Liver (tissue), 3 donors: ENCODE results near the gene COPS2.

Experiments used
- ATF3 ChIP-seq: IDR thresholded peaks from 2 replicates; pipeline ENCODE4 v1.6.1; 2016; ENCODE audit warnings: antibody characterized with exemption
- CTCF ChIP-seq: fragments of 150-350 bp; IDR thresholded peaks from 2 replicates; pipeline ENCODE4 v1.5.1; 2017; ENCODE audit warnings: improper control_type of control experiment, low read depth, low read length; ENCODE audit not compliant: missing input control
- EGR1 ChIP-seq, 2 donors: IDR thresholded peaks; 2 replicates each; pipeline ENCODE4 v1.6.1; 2016 to 2018; ENCODE audit warnings: antibody characterized with exemption in 2 of 2, low read depth in 2 of 2
- RAD21 ChIP-seq, 2 donors: IDR thresholded peaks; 2 replicates each; pipeline ENCODE4 v1.6.1; 2016; ENCODE audit warnings: antibody characterized with exemption in 2 of 2, mild to moderate bottlenecking in 2 of 2
- REST ChIP-seq: IDR thresholded peaks from 2 replicates; pipeline ENCODE4 v1.6.1; 2016; ENCODE audit warnings: antibody characterized with exemption, mild to moderate bottlenecking
- TAF1 ChIP-seq: conservative IDR thresholded peaks from 2 replicates; pipeline ENCODE4 v1.6.1; 2016; ENCODE audit warnings: antibody characterized with exemption, mild to moderate bottlenecking
- YY1 ChIP-seq: IDR thresholded peaks from 2 replicates; pipeline ENCODE4 v1.6.1; 2016; ENCODE audit warnings: antibody characterized with exemption, mild to moderate bottlenecking
- donor health status: healthy.
- donor health status: healthy.

- TF ChIP-seq CTCF = no peak
- TF ChIP-seq REST = no peak
- TF ChIP-seq YY1 = no peak
- no peak for TF ChIP-seq RAD21 (IDR thresholded peaks at IDR 0.05)
- no peak for TF ChIP-seq EGR1 (IDR thresholded peaks at IDR 0.05; ENCODE audit: low read depth in 2 of 2)
- TF ChIP-seq ATF3 = no peak
- no peak for TF ChIP-seq TAF1
These were observed 44.9 kb upstream of the COPS2 start for GRCh38 chr15:49200347-49200746.
